ENCODE results near the gene SHC3.

The SHC3 gene

GRCh38 chr9:89172398-89172797, 6.2 kb downstream of the SHC3 start:
- peaks cover 3% of the 10 kb centered on the region; the same call in 1 of the 2 replicates for H3K4me1 ChIP-seq (ENCODE audit: control insufficient read depth, insufficient read depth, low read length)
- no peak overlapping the region for H3K4me3 ChIP-seq (ENCODE audit: low read depth, low read length)
- H3K9me3 ChIP-seq (ENCODE audit: control insufficient read depth, insufficient read depth, low read depth, low read length) = no peaks in the 10 kb centered on the region
- no peak overlapping the region for H3K9ac ChIP-seq (ENCODE audit: low read length)
- no peak overlapping the region for H3K27ac ChIP-seq (ENCODE audit: low read depth, low read length)
- H3K27me3 ChIP-seq (ENCODE audit: control insufficient read depth, insufficient read depth, low read length) = peaks cover 18% of the 10 kb centered on the region
- H3K36me3 ChIP-seq (ENCODE audit: control insufficient read depth, insufficient read depth, low read length) = no peaks in the 10 kb centered on the region

GRCh38 chr9:89171693-89172092, 6.9 kb downstream of the SHC3 start:
- Histone ChIP-seq H3K27me3 (ENCODE audit: control insufficient read depth, insufficient read depth, low read length) (peaks cover 11% of the 10 kb centered on the region), H3K36me3 (ENCODE audit: control insufficient read depth, insufficient read depth, low read length) (no peaks in the 10 kb centered on the region), H3K27ac (ENCODE audit: low read depth, low read length) (no peak overlapping the region), H3K4me1 (ENCODE audit: control insufficient read depth, insufficient read depth, low read length) (peaks cover 2% of the 10 kb centered on the region; the same call in 1 of the 2 replicates), H3K9me3 (ENCODE audit: control insufficient read depth, insufficient read depth, low read depth, low read length) (no peaks in the 10 kb centered on the region), H3K4me3 (ENCODE audit: low read depth, low read length) (no peak overlapping the region), H3K9ac (ENCODE audit: low read length) (no peak overlapping the region)

GRCh38 chr9:89171231-89171630, 7.4 kb downstream of the SHC3 start:
- Histone ChIP-seq H3K4me1 (ENCODE audit: control insufficient read depth, insufficient read depth, low read length) (no peaks in the 10 kb centered on the region), H3K4me3 (ENCODE audit: low read depth, low read length) (no peak overlapping the region), H3K36me3 (ENCODE audit: control insufficient read depth, insufficient read depth, low read length) (no peaks in the 10 kb centered on the region), H3K9ac (ENCODE audit: low read length) (no peak overlapping the region), H3K27me3 (ENCODE audit: control insufficient read depth, insufficient read depth, low read length) (peaks cover 6% of the 10 kb centered on the region), H3K9me3 (ENCODE audit: control insufficient read depth, insufficient read depth, low read depth, low read length) (no peaks in the 10 kb centered on the region), H3K27ac (ENCODE audit: low read depth, low read length) (no peak overlapping the region)

- Histone ChIP-seq H3K27me3 (ENCODE audit: control insufficient read depth, insufficient read depth, low read length) (no peaks in the 10 kb centered on the region), H3K4me1 (ENCODE audit: control insufficient read depth, insufficient read depth, low read length) (no peaks in the 10 kb centered on the region), H3K4me3 (ENCODE audit: low read depth, low read length) (no peak overlapping the region), H3K27ac (ENCODE audit: low read depth, low read length) (no peak overlapping the region), H3K36me3 (ENCODE audit: control insufficient read depth, insufficient read depth, low read length) (no peaks in the 10 kb centered on the region), H3K9ac (ENCODE audit: low read length) (no peak overlapping the region), H3K9me3 (ENCODE audit: control insufficient read depth, insufficient read depth, low read depth, low read length) (no peaks in the 10 kb centered on the region)
Observed at GRCh38 chr9:89168901-89169813, 9.5 kb downstream of the SHC3 start.

GRCh38 chr9:89167788-89168187, 10.8 kb downstream of the SHC3 start:
- Histone ChIP-seq H3K9ac (ENCODE audit: low read length) (no peak overlapping the region), H3K4me3 (ENCODE audit: low read depth, low read length) (no peak overlapping the region), H3K27me3 (ENCODE audit: control insufficient read depth, insufficient read depth, low read length) (no peaks in the 10 kb centered on the region), H3K27ac (ENCODE audit: low read depth, low read length) (no peak overlapping the region), H3K36me3 (ENCODE audit: control insufficient read depth, insufficient read depth, low read length) (no peaks in the 10 kb centered on the region), H3K4me1 (ENCODE audit: control insufficient read depth, insufficient read depth, low read length) (no peaks in the 10 kb centered on the region), H3K9me3 (ENCODE audit: control insufficient read depth, insufficient read depth, low read depth, low read length) (no peaks in the 10 kb centered on the region)

GRCh38 chr9:89166852-89167251, 11.8 kb downstream of the SHC3 start:
- Histone ChIP-seq H3K27ac (ENCODE audit: low read depth, low read length) (no peak overlapping the region), H3K4me1 (ENCODE audit: control insufficient read depth, insufficient read depth, low read length) (no peaks in the 10 kb centered on the region), H3K27me3 (ENCODE audit: control insufficient read depth, insufficient read depth, low read length) (no peaks in the 10 kb centered on the region), H3K9ac (ENCODE audit: low read length) (no peak overlapping the region), H3K9me3 (ENCODE audit: control insufficient read depth, insufficient read depth, low read depth, low read length) (no peaks in the 10 kb centered on the region), H3K4me3 (ENCODE audit: low read depth, low read length) (no peak overlapping the region), H3K36me3 (ENCODE audit: control insufficient read depth, insufficient read depth, low read length) (no peaks in the 10 kb centered on the region)

- no peaks in the 10 kb centered on the region for H3K9me3 ChIP-seq (ENCODE audit: control insufficient read depth, insufficient read depth, low read depth, low read length)
- H3K4me3 ChIP-seq (ENCODE audit: low read depth, low read length) = no peak overlapping the region
- no peaks in the 10 kb centered on the region for H3K4me1 ChIP-seq (ENCODE audit: control insufficient read depth, insufficient read depth, low read length)
- H3K27ac ChIP-seq (ENCODE audit: low read depth, low read length) = no peak overlapping the region
- no peak overlapping the region for H3K9ac ChIP-seq (ENCODE audit: low read length)
- H3K36me3 ChIP-seq (ENCODE audit: control insufficient read depth, insufficient read depth, low read length) = no peaks in the 10 kb centered on the region
- H3K27me3 ChIP-seq (ENCODE audit: control insufficient read depth, insufficient read depth, low read length) = no peaks in the 10 kb centered on the region
Observed at GRCh38 chr9:89165880-89166279, 12.7 kb downstream of the SHC3 start.

GRCh38 chr9:89165341-89165740, 13.3 kb downstream of the SHC3 start:
- Histone ChIP-seq H3K9me3 (ENCODE audit: control insufficient read depth, insufficient read depth, low read depth, low read length) (no peaks in the 10 kb centered on the region), H3K27me3 (ENCODE audit: control insufficient read depth, insufficient read depth, low read length) (no peaks in the 10 kb centered on the region), H3K27ac (ENCODE audit: low read depth, low read length) (no peak overlapping the region), H3K4me1 (ENCODE audit: control insufficient read depth, insufficient read depth, low read length) (no peaks in the 10 kb centered on the region), H3K4me3 (ENCODE audit: low read depth, low read length) (no peak overlapping the region), H3K36me3 (ENCODE audit: control insufficient read depth, insufficient read depth, low read length) (no peaks in the 10 kb centered on the region), H3K9ac (ENCODE audit: low read length) (no peak overlapping the region)

GRCh38 chr9:89161221-89161620, 17.4 kb downstream of the SHC3 start:
- Histone ChIP-seq H3K27ac (ENCODE audit: low read depth, low read length) (no peak overlapping the region), H3K27me3 (ENCODE audit: control insufficient read depth, insufficient read depth, low read length) (no peaks in the 10 kb centered on the region), H3K36me3 (ENCODE audit: control insufficient read depth, insufficient read depth, low read length) (no peaks in the 10 kb centered on the region), H3K4me1 (ENCODE audit: control insufficient read depth, insufficient read depth, low read length) (no peaks in the 10 kb centered on the region), H3K9ac (ENCODE audit: low read length) (no peak overlapping the region), H3K4me3 (ENCODE audit: low read depth, low read length) (no peak overlapping the region), H3K9me3 (ENCODE audit: control insufficient read depth, insufficient read depth, low read depth, low read length) (no peaks in the 10 kb centered on the region)

- Histone ChIP-seq H3K4me1 (ENCODE audit: control insufficient read depth, insufficient read depth, low read length) (no peaks in the 10 kb centered on the region), H3K27me3 (ENCODE audit: control insufficient read depth, insufficient read depth, low read length) (no peaks in the 10 kb centered on the region), H3K36me3 (ENCODE audit: control insufficient read depth, insufficient read depth, low read length) (no peaks in the 10 kb centered on the region), H3K27ac (ENCODE audit: low read depth, low read length) (no peak overlapping the region), H3K4me3 (ENCODE audit: low read depth, low read length) (no peak overlapping the region), H3K9ac (ENCODE audit: low read length) (no peak overlapping the region), H3K9me3 (ENCODE audit: control insufficient read depth, insufficient read depth, low read depth, low read length) (no peaks in the 10 kb centered on the region)
Observed at GRCh38 chr9:89160806-89161205, 17.8 kb downstream of the SHC3 start.

GRCh38 chr9:89154651-89155336, 23.8 kb downstream of the SHC3 start:
- Histone ChIP-seq H3K4me3 (ENCODE audit: low read depth, low read length) (no peak overlapping the region), H3K27me3 (ENCODE audit: control insufficient read depth, insufficient read depth, low read length) (no peaks in the 10 kb centered on the region), H3K4me1 (ENCODE audit: control insufficient read depth, insufficient read depth, low read length) (no peaks in the 10 kb centered on the region), H3K27ac (ENCODE audit: low read depth, low read length) (no peak overlapping the region), H3K9me3 (ENCODE audit: control insufficient read depth, insufficient read depth, low read depth, low read length) (no peaks in the 10 kb centered on the region), H3K9ac (ENCODE audit: low read length) (no peak overlapping the region), H3K36me3 (ENCODE audit: control insufficient read depth, insufficient read depth, low read length) (no peaks in the 10 kb centered on the region)
